ENCODE results near the gene ANKS1A.

The ANKS1A gene

DNA sequence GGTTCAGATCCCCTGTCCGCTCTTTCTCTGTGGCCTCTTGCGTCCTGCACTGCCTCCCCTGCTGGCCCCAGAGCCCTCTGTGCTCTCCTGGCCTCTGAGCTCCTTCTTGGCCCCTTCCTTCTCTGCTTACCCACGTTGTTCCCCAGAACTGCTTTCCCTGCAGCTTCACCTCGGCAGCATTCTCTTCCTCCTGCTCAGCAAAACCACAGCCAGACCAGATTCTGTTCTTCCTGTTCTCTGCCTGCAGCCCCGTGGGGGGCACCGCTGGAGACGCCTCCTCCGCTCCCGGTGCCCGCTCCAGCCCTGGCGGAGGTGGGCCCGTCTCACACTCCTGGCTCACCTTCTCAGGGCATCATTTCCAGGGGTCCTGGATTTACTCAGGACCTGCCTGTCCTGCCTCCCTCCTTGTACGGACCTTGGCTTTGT, 192.4 kb downstream of the ANKS1A start:
- TF ChIP-seq, protein P1, sequence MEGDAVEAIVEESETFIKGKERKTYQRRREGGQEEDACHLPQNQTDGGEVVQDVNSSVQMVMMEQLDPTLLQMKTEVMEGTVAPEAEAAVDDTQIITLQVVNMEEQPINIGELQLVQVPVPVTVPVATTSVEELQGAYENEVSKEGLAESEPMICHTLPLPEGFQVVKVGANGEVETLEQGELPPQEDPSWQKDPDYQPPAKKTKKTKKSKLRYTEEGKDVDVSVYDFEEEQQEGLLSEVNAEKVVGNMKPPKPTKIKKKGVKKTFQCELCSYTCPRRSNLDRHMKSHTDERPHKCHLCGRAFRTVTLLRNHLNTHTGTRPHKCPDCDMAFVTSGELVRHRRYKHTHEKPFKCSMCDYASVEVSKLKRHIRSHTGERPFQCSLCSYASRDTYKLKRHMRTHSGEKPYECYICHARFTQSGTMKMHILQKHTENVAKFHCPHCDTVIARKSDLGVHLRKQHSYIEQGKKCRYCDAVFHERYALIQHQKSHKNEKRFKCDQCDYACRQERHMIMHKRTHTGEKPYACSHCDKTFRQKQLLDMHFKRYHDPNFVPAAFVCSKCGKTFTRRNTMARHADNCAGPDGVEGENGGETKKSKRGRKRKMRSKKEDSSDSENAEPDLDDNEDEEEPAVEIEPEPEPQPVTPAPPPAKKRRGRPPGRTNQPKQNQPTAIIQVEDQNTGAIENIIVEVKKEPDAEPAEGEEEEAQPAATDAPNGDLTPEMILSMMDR (IDR thresholded peaks at IDR 0.05; ENCODE audit: low read depth, low read length) = no peak
- DNase-seq (ENCODE audit: low read depth in 2 of 2) = no peak
- no peak overlapping the region for H3K4me3 ChIP-seq (replicated peaks in 1 of 2; ENCODE audit: low read depth in 2 of 2, low read length in 2 of 2)

DNA sequence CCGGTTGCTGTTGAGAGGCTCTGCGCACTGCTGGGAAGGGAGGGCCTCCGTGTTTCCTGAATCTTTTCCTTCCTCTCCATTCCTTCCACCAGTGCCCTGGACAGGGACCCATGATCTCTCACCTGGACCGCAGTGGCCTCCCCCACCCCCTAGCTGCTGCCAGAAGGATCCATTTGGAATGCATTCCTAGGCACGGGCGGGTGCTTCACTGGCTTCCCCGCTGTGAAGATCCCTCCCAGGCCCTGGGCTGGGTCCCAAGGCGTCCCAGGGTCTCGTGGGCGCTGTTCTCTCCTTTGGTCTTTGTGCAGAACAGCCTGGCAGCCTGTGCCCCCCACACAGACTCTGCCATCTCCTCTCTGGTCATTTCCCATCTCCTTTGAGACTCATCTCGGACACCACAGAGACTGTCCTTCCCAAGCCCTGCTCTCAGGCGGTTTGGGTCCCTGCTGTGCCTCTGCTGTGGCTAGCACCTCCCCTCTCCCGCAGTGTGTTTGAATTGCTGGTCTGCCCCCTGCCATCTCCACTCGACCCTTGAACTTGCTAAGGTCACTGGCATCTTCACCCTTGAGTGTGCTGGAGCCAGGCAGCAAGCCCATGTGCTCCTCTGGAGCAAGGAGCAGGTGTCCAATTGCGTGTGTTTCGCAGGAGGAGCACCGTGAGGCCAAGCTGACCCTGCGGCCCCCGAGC, 193.1 kb downstream of the ANKS1A start:
- DNase-seq (ENCODE audit: low read depth in 2 of 2) = no peak
- H3K4me3 ChIP-seq (replicated peaks in 1 of 2; ENCODE audit: low read depth in 2 of 2, low read length in 2 of 2) = no peak overlapping the region
- TF ChIP-seq, protein P1 (IDR thresholded peaks at IDR 0.05; ENCODE audit: low read depth, low read length) = no peak

DNA sequence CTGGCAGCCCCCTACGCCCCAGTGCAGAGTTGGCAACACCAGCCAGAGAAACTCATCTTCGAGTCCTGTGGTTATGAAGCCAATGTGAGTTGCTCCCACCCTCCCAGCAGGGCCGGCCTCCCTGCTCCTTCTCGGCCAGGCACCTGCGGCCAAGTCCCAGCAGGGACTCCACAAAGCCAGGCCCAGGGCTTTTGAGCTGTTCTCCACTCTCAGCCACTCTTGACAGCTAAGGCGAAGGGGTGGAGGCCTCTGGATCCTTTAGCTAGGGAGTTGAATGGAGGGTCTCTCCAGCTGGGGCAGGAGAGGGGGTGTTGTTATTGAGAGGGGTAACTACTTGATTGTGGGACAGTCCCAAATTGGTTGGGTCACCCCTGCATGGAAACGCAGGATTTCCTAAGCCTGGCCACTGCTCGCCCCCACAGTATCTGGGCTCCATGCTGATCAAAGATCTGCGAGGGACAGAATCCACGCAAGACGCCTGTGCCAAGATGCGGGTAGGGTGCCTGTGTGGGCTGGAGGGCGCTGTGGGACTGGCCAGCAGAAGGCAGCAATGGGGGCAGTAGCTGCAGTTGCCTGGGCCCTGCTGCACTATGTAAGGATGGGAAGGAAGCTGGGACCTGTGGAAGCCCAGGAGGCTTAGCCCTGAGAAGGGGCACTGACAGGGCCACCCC, 193.8 kb downstream of the ANKS1A start:
- H3K4me3 ChIP-seq (replicated peaks in 1 of 2; ENCODE audit: low read depth in 2 of 2, low read length in 2 of 2) = no peak overlapping the region
- DNase-seq (ENCODE audit: low read depth in 2 of 2) = no peak
- TF ChIP-seq, protein P1 (IDR thresholded peaks at IDR 0.05; ENCODE audit: low read depth, low read length) = no peak

DNA sequence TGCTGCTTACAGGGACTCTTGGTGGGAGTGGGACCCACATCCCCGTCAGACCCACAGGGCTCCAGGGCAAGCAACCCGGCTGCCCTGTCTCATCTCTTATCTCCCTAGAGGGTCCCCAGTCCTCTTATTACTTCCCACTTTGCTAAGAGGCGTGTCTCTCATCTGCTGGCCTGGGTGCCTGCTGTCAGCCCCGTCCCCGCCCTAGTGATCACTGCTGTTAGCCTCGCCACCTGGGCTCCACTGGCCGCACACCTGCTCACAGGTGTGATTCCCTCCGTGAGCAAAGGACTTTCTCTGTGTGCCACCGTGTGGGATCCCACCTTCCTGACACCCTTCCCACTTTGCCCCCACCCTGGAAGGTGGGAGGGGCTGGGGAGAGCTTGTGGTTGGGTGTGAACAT, 194.5 kb downstream of the ANKS1A start:
- no peak for DNase-seq (ENCODE audit: low read depth in 2 of 2)
- no peak overlapping the region for H3K4me3 ChIP-seq (replicated peaks in 1 of 2; ENCODE audit: low read depth in 2 of 2, low read length in 2 of 2)
- TF ChIP-seq, protein P1 (IDR thresholded peaks at IDR 0.05; ENCODE audit: low read depth, low read length) = no peak

DNA sequence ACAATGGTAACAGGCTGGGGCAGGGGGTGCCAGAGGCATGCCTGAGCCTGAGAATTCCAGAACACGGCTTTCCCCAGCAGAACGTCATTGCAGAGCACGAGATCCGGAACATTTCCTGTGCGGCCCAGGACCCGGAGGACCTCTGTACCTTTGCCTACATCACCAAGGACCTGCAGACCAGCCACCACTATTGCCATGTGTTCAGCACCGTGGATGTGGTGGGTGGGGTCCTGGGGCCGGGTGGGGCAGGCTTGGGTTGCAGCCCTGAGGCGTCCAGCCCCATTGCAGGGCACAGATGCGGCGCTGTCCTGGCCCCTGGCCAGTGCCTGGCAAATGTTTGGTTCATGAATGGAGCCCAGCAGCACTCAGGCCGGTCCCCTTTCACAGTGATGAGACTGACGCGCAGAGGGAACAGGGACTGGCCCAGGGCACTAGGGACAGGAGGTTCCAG, 195.0 kb downstream of the ANKS1A start:
- no peak for DNase-seq (ENCODE audit: low read depth in 2 of 2)
- TF ChIP-seq, protein P1 (IDR thresholded peaks at IDR 0.05; ENCODE audit: low read depth, low read length) = no peak
- H3K4me3 ChIP-seq (replicated peaks in 1 of 2; ENCODE audit: low read depth in 2 of 2, low read length in 2 of 2) = no peak overlapping the region

DNA sequence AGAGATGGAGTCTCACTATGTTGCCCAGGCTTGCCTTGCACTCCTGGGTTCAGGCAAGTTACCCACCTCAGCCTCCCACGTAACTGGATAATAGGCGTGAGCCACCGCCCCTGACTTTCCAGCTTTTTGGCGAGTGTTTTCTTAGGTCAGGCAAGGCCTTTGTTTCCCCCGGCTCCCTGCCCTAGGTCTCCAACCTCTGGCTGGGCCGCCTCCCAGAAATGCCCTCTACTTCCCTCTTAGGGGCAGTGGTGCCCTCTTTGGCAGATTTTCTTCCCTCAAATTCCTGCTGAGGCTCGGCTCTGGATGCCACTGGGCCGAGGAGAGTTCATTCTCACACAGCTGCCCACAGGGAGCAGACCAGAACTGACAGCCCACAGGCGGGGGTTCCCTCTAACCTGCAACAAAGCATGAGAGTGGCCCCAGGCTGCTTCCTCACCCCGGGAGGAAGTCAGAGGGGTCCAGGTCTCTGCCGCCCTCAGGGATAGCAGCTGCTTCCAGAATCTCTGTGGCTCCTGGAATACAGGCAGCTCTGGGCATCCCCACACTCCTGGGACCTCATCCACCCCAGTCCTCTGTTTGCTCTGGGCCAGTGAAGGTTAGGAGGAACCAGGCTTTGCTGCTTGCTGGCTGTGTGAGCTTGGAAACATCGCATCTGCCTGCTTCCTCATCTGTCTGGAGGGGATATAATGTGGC, 195.6 kb downstream of the ANKS1A start:
- TF ChIP-seq, protein P1 (IDR thresholded peaks at IDR 0.05; ENCODE audit: low read depth, low read length) = no peak
- no peak for DNase-seq (ENCODE audit: low read depth in 2 of 2)
- H3K4me3 ChIP-seq (replicated peaks in 1 of 2; ENCODE audit: low read depth in 2 of 2, low read length in 2 of 2) = no peak overlapping the region

Data from cardiac fibroblast (primary cell).